HEK293 (cell line): ENCODE data around the gene MRPS31.

Source experiments
- CTCF ChIA-PET: fragments of 350-600 bp; formaldehyde crosslinking; extraction: SDS; loops from one replicate; lab custom pipeline; 2021; ENCODE audit warnings: antibody characterized with exemption; lab: Yijun Ruan, JAX
- POLR2A ChIA-PET: fragments of 300-600 bp; formaldehyde crosslinking; extraction: SDS; loops from one replicate; lab custom pipeline; 2020; ENCODE audit warnings: antibody characterized with exemption, inconsistent platforms; lab: Yijun Ruan, JAX
- H3K27ac ChIP-seq: fragments of 200-500 bp; sonication (Bioruptor generic); 2 replicates; pipeline ENCODE4 v1.5.1; 2014; ENCODE audit warnings: low read depth, low read length, control low read depth, inconsistent platforms; ENCODE audit errors: extremely low read depth
- H3K36me3 ChIP-seq, 2 experiments: fragments of 200-500 bp in 1 of 2; sonication (Bioruptor generic) in 1 of 2; 1 replicate in 1 of 2; 2 replicates in 1 of 2; pipeline ENCODE4 v1.5.1; 2014 to 2017; ENCODE audit warnings: inconsistent platforms in 2 of 2, low read length in 2 of 2; ENCODE audit not compliant: control insufficient read depth in 2 of 2, insufficient read depth in 1 of 2
- H3K4me1 ChIP-seq: fragments of 200-500 bp; sonication (Bioruptor generic); 2 replicates; pipeline ENCODE4 v1.5.1; 2014; ENCODE audit warnings: mild to moderate bottlenecking, low read length, inconsistent platforms; ENCODE audit not compliant: control insufficient read depth, insufficient read depth
- H3K4me3 ChIP-seq: 2 replicates; pipeline ENCODE4 v1.5.1; 2011; ENCODE audit warnings: low read depth, mild to moderate bottlenecking, control low read depth, low read length, moderate library complexity
- H3K9me3 ChIP-seq: fragments of 200-500 bp; sonication (Bioruptor generic); 2 replicates; pipeline ENCODE4 v1.5.1; 2014; ENCODE audit warnings: low read depth, low read length, inconsistent platforms; ENCODE audit not compliant: control insufficient read depth, insufficient read depth
- EGR2 ChIP-seq: fragments of 450-650 bp; formaldehyde crosslinking; IDR thresholded peaks from 2 replicates; pipeline ENCODE4 v1.5.1; 2016; ENCODE audit warnings: low read depth, missing biosample characterization, missing genetic modification characterization
- GLIS2 ChIP-seq: fragments of 450-650 bp; formaldehyde crosslinking; IDR thresholded peaks from 2 replicates; pipeline ENCODE4 v1.5.1; 2016; ENCODE audit warnings: missing biosample characterization, missing genetic modification characterization
- KLF10 ChIP-seq: fragments of 450-650 bp; IDR thresholded peaks from 2 replicates; pipeline ENCODE4 v1.5.1; 2018; ENCODE audit warnings: missing biosample characterization, mild to moderate bottlenecking, missing genetic modification characterization
- SCRT2 ChIP-seq: fragments of 450-650 bp; formaldehyde crosslinking; IDR thresholded peaks from 2 replicates; pipeline ENCODE4 v1.5.1; 2016; ENCODE audit warnings: missing biosample characterization, missing genetic modification characterization
- SP7 ChIP-seq: fragments of 450-650 bp; formaldehyde crosslinking; IDR thresholded peaks from 2 replicates; pipeline ENCODE4 v1.5.1; 2016; ENCODE audit warnings: missing biosample characterization, missing genetic modification characterization
- TRIM28 ChIP-seq: IDR thresholded peaks from 2 replicates; pipeline ENCODE4 v1.6.1; 2011; ENCODE audit warnings: low read length, control low read depth, borderline replicate concordance
- YY1 ChIP-seq: fragments of 450-650 bp; formaldehyde crosslinking; IDR thresholded peaks from 2 replicates; pipeline ENCODE4 v1.5.1; 2018; ENCODE audit warnings: missing biosample characterization, missing genetic modification characterization
- ZBTB17 ChIP-seq: fragments of 450-650 bp; formaldehyde crosslinking; IDR thresholded peaks from 2 replicates; pipeline ENCODE4 v1.5.1; 2016; ENCODE audit warnings: missing biosample characterization, missing genetic modification characterization
- ZBTB20 ChIP-seq: fragments of 450-650 bp; formaldehyde crosslinking; IDR thresholded peaks from 2 replicates; pipeline ENCODE4 v1.5.1; 2016; ENCODE audit warnings: missing biosample characterization, missing genetic modification characterization
- ZNF132 ChIP-seq: fragments of 450-650 bp; formaldehyde crosslinking; IDR thresholded peaks from 2 replicates; pipeline ENCODE4 v1.5.1; 2017; ENCODE audit warnings: missing biosample characterization, missing genetic modification characterization, borderline replicate concordance
- ZNF202 ChIP-seq: fragments of 450-650 bp; formaldehyde crosslinking; IDR thresholded peaks from 2 replicates; pipeline ENCODE4 v1.5.1; 2016; ENCODE audit warnings: missing biosample characterization, missing genetic modification characterization, borderline replicate concordance
- ZNF239 ChIP-seq: fragments of 450-650 bp; formaldehyde crosslinking; IDR thresholded peaks from 2 replicates; pipeline ENCODE4 v1.5.1; 2016; ENCODE audit warnings: missing biosample characterization, missing genetic modification characterization
- ZNF302 ChIP-seq: fragments of 450-650 bp; formaldehyde crosslinking; IDR thresholded peaks from 2 replicates; pipeline ENCODE4 v1.5.1; 2016; ENCODE audit warnings: missing biosample characterization, missing genetic modification characterization, low read depth
- ZNF335 ChIP-seq: fragments of 450-650 bp; formaldehyde crosslinking; conservative IDR thresholded peaks from 2 replicates; pipeline ENCODE4 v1.5.1; 2016; ENCODE audit warnings: missing biosample characterization, missing genetic modification characterization
- ZNF426 ChIP-seq: fragments of 450-650 bp; formaldehyde crosslinking; IDR thresholded peaks from 2 replicates; pipeline ENCODE4 v1.5.1; 2017; ENCODE audit warnings: missing biosample characterization, missing genetic modification characterization, mild to moderate bottlenecking, inconsistent platforms, moderate library complexity
- ZNF561 ChIP-seq: fragments of 450-650 bp; IDR thresholded peaks from 2 replicates; pipeline ENCODE4 v1.5.1; 2018; ENCODE audit warnings: missing biosample characterization, missing genetic modification characterization, borderline replicate concordance
- ZNF585B ChIP-seq: fragments of 450-650 bp; formaldehyde crosslinking; IDR thresholded peaks from 2 replicates; pipeline ENCODE4 v1.5.1; 2016; ENCODE audit warnings: missing biosample characterization, missing genetic modification characterization
- ZNF610 ChIP-seq: fragments of 450-650 bp; formaldehyde crosslinking; IDR thresholded peaks from 2 replicates; pipeline ENCODE4 v1.5.1; 2016; ENCODE audit warnings: missing biosample characterization, missing genetic modification characterization, borderline replicate concordance
- ZNF777 ChIP-seq: fragments of 450-650 bp; formaldehyde crosslinking; IDR thresholded peaks from 2 replicates; pipeline ENCODE4 v1.5.1; 2017; ENCODE audit warnings: missing biosample characterization, missing genetic modification characterization, borderline replicate concordance
- TF ChIP-seq, protein P1 (sequence below): fragments of 450-650 bp; formaldehyde crosslinking; IDR thresholded peaks from 2 replicates; pipeline ENCODE4 v1.5.1; 2016; ENCODE audit warnings: missing biosample characterization, missing genetic modification characterization, low read depth
- TF ChIP-seq, protein P2 (sequence below): fragments of 450-650 bp; formaldehyde crosslinking; IDR thresholded peaks from 2 replicates; pipeline ENCODE4 v1.5.1; 2016; ENCODE audit warnings: missing biosample characterization, missing genetic modification characterization
- TF ChIP-seq, protein P3 (sequence below): fragments of 450-650 bp; formaldehyde crosslinking; IDR thresholded peaks from 2 replicates; pipeline ENCODE4 v1.5.1; 2017; ENCODE audit warnings: missing biosample characterization, missing genetic modification characterization
- TF ChIP-seq, protein P4 (sequence below): IDR thresholded peaks from 2 replicates; pipeline ENCODE4 v1.6.1; 2011; ENCODE audit warnings: mild to moderate bottlenecking, low read depth, low read length, borderline replicate concordance
- TF ChIP-seq, protein P5 (sequence below): fragments of 450-650 bp; formaldehyde crosslinking; IDR thresholded peaks from 2 replicates; pipeline ENCODE4 v1.5.1; 2016; ENCODE audit warnings: missing biosample characterization, missing genetic modification characterization

MRPS31 gene

DNA sequence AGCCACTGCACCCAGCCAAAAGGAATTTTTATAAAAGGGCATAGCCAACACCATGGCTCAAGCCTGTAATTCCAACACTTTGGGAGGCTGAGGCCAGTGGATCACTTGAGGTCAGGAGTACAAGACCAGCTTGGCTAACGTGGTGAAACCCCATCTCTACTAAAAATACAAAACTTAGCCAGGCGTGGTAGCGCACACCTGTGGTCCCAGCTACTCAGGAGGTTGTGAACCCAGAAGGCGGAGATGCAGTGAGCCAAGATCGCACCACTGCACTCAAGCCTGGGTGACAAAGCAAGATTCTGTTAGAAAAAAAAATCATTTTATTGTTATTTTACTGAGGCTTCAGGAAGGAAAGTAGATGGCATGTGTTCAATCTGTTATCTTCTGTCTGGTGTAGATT is 73.3 kb downstream of the MRPS31 start (continued):
- TF ChIP-seq, protein P1, sequence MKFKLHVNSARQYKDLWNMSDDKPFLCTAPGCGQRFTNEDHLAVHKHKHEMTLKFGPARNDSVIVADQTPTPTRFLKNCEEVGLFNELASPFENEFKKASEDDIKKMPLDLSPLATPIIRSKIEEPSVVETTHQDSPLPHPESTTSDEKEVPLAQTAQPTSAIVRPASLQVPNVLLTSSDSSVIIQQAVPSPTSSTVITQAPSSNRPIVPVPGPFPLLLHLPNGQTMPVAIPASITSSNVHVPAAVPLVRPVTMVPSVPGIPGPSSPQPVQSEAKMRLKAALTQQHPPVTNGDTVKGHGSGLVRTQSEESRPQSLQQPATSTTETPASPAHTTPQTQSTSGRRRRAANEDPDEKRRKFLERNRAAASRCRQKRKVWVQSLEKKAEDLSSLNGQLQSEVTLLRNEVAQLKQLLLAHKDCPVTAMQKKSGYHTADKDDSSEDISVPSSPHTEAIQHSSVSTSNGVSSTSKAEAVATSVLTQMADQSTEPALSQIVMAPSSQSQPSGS (tag by site-specific recombination): no peak
- no peak for TF ChIP-seq KLF10 (tag by site-specific recombination)
- TF ChIP-seq YY1 (tag by site-specific recombination): no peak
- TF ChIP-seq SCRT2 (tag by site-specific recombination): no peak
- no peak for TF ChIP-seq GLIS2
- TF ChIP-seq ZNF202: no peak
- TF ChIP-seq SP7 (tag by site-specific recombination): no peak
- TF ChIP-seq, all 188 proteins: peak for 0

DNA sequence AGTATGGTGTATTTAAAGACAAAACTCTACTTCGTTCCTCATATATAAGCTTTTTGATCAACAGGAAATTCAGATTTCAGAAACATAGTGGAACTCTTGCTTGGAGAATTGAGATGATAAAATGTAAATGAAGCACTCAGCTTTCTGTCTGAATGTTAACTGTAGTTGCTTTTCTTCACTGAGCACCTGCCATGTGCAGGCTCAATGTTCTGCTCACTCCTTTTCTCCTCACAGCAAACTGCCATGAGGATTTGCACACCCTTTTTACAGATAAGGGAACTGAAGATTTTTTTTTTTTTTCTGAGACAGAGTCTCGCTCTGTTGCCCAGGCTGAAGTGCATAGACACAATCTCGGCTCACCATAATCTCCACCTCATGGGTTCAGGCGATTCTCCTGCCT is 76.6 kb downstream of the MRPS31 start:
- Histone ChIP-seq H3K36me3 (no peaks in the 10 kb centered on the region), H3K9me3 (no peaks in the 10 kb centered on the region), H3K4me1 (no peaks in the 10 kb centered on the region), H3K27ac (no peak overlapping the region), H3K4me3 (no peak overlapping the region)
- TF ChIP-seq, protein P2, sequence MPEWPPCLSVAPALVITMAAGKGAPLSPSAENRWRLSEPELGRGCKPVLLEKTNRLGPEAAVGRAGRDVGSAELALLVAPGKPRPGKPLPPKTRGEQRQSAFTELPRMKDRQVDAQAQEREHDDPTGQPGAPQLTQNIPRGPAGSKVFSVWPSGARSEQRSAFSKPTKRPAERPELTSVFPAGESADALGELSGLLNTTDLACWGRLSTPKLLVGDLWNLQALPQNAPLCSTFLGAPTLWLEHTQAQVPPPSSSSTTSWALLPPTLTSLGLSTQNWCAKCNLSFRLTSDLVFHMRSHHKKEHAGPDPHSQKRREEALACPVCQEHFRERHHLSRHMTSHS (tag by site-specific recombination): no peak
- TF ChIP-seq SP7 (tag by site-specific recombination): no peak
- TF ChIP-seq ZNF777 (tag by site-specific recombination): no peak
- TF ChIP-seq ZNF302 (tag by site-specific recombination): no peak
- TF ChIP-seq ZBTB17 (tag by site-specific recombination): no peak
- TF ChIP-seq ZNF561 (tag by site-specific recombination): no peak
- no peak for TF ChIP-seq ZNF239 (tag by site-specific recombination)
- no peak for TF ChIP-seq ZNF132
- no peak for TF ChIP-seq ZNF610 (tag by site-specific recombination)
- TF ChIP-seq ZNF585B: no peak
- no peak for TF ChIP-seq EGR2 (tag by site-specific recombination)
- TF ChIP-seq, protein P3, sequence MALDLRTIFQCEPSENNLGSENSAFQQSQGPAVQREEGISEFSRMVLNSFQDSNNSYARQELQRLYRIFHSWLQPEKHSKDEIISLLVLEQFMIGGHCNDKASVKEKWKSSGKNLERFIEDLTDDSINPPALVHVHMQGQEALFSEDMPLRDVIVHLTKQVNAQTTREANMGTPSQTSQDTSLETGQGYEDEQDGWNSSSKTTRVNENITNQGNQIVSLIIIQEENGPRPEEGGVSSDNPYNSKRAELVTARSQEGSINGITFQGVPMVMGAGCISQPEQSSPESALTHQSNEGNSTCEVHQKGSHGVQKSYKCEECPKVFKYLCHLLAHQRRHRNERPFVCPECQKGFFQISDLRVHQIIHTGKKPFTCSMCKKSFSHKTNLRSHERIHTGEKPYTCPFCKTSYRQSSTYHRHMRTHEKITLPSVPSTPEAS (tag by site-specific recombination): no peak
- no peak for TF ChIP-seq ZNF335
- TF ChIP-seq TRIM28: no peak
- TF ChIP-seq ZBTB20 (tag by site-specific recombination): no peak
- TF ChIP-seq, protein P4, sequence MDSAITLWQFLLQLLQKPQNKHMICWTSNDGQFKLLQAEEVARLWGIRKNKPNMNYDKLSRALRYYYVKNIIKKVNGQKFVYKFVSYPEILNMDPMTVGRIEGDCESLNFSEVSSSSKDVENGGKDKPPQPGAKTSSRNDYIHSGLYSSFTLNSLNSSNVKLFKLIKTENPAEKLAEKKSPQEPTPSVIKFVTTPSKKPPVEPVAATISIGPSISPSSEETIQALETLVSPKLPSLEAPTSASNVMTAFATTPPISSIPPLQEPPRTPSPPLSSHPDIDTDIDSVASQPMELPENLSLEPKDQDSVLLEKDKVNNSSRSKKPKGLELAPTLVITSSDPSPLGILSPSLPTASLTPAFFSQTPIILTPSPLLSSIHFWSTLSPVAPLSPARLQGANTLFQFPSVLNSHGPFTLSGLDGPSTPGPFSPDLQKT: no peak
- TF ChIP-seq ZNF426 (tag by site-specific recombination): no peak
- TF ChIP-seq, protein P5, sequence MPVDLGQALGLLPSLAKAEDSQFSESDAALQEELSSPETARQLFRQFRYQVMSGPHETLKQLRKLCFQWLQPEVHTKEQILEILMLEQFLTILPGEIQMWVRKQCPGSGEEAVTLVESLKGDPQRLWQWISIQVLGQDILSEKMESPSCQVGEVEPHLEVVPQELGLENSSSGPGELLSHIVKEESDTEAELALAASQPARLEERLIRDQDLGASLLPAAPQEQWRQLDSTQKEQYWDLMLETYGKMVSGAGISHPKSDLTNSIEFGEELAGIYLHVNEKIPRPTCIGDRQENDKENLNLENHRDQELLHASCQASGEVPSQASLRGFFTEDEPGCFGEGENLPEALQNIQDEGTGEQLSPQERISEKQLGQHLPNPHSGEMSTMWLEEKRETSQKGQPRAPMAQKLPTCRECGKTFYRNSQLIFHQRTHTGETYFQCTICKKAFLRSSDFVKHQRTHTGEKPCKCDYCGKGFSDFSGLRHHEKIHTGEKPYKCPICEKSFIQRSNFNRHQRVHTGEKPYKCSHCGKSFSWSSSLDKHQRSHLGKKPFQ (tag by site-specific recombination): no peak
- TF ChIP-seq, all 188 proteins: peak for 0
- ChIA-PET CTCF (no interaction called here), POLR2A (no interaction called here)
